Brain microvascular endothelial cell (primary cell): ENCODE results near the gene DDB1.

ENCODE experiments used
- DNase-seq: peaks from one replicate; pipeline ENCODE4 v3.0.0-alpha.2; 2020
- H3K27ac ChIP-seq: fragments of 250-450 bp; sonication (Bioruptor Pico); 2 replicates; pipeline ENCODE4 v1.5.1; 2020; ENCODE audit warnings: mild to moderate bottlenecking, moderate library complexity
- H3K27me3 ChIP-seq: fragments of 250-450 bp; sonication (Bioruptor Pico); replicated peaks from 2 replicates; pipeline ENCODE4 v1.5.1; 2020; ENCODE audit warnings: mild to moderate bottlenecking
- H3K36me3 ChIP-seq: fragments of 250-450 bp; sonication (Bioruptor Pico); replicated peaks from 2 replicates; pipeline ENCODE4 v1.5.1; 2020; ENCODE audit warnings: mild to moderate bottlenecking
- H3K4me3 ChIP-seq: 2 replicates; pipeline ENCODE4 v1.5.1; 2011; ENCODE audit warnings: low read depth, mild to moderate bottlenecking, control low read depth, low read length, moderate library complexity
- CTCF ChIP-seq: IDR thresholded peaks from 2 replicates; pipeline ENCODE4 v1.5.1; 2011; ENCODE audit warnings: low read depth, mild to moderate bottlenecking, moderate library complexity, low read length, control low read depth, inconsistent platforms; ENCODE audit errors: missing control alignments
- in situ Hi-C: cut with HindIII; loops from 2 replicates; pipeline ENCODE4 v1.10.0; 2017; ENCODE audit warnings: low sequenced_read_pairs, low pct_ligation_motif_present

The DDB1 gene

GRCh38 chr11:61332281-61332796 lies 566 bp downstream of the DDB1 start:
- Histone ChIP-seq H3K4me3 (peak overlapping the region; percentile 93), H3K36me3 (peaks cover 12% of the 10 kb centered on the region), H3K27ac (peak overlapping the region; percentile 91), H3K27me3 (no peaks in the 10 kb centered on the region)
- peak; percentile 34 for TF ChIP-seq CTCF
- in situ Hi-C loops, result no loop called here
- peak; percentile 15 for DNase-seq

GRCh38 chr11:61331651-61332050 lies 1.3 kb downstream of the DDB1 start:
- Histone ChIP-seq H3K4me3 (peak overlapping the region; percentile 93), H3K27me3 (no peaks in the 10 kb centered on the region), H3K27ac (no peak overlapping the region), H3K36me3 (peaks cover 18% of the 10 kb centered on the region)
- no peak for DNase-seq
- in situ Hi-C loops, result no loop called here
- TF ChIP-seq CTCF, result no peak

- H3K4me3 ChIP-seq, result no peak overlapping the region
- H3K36me3 ChIP-seq, result peaks cover 33% of the 10 kb centered on the region
- no peaks in the 10 kb centered on the region for H3K27me3 ChIP-seq
- TF ChIP-seq CTCF, result no peak
- DNase-seq, result no peak
- in situ Hi-C loops, result no loop called here
- no peak overlapping the region for H3K27ac ChIP-seq
Observed at GRCh38 chr11:61329871-61330270, 3.0 kb downstream of the DDB1 start.

GRCh38 chr11:61328351-61328750 lies 4.6 kb downstream of the DDB1 start:
- peaks cover 44% of the 10 kb centered on the region for H3K36me3 ChIP-seq
- TF ChIP-seq CTCF, result no peak
- no peaks in the 10 kb centered on the region for H3K27me3 ChIP-seq
- DNase-seq, result no peak
- no peak overlapping the region for H3K4me3 ChIP-seq
- in situ Hi-C loops, result no loop called here
- H3K27ac ChIP-seq, result no peak overlapping the region

GRCh38 chr11:61327669-61328071 lies 5.2 kb downstream of the DDB1 start:
- Histone ChIP-seq H3K27me3 (no peaks in the 10 kb centered on the region), H3K27ac (no peak overlapping the region), H3K36me3 (peaks cover 49% of the 10 kb centered on the region), H3K4me3 (no peak overlapping the region)
- TF ChIP-seq CTCF, result no peak
- in situ Hi-C loops, result no loop called here
- no peak for DNase-seq
